Right atrium auricular region (tissue), 2 donors: ENCODE data around the gene GP1BB. TPM values are rescaled to one million over a fixed set of nuclear protein-coding genes. Genes with fewer than 3 reads are reported as not detected.

Experiments
- DNase-seq: peaks from one replicate; pipeline ENCODE4 v3.0.0-alpha.2; 2019; ENCODE audit warnings: low spot score
- H3K27ac ChIP-seq, 2 donors: fragments of 200-600 bp; sonication (generic); 1 replicate in 1 of 2; 2 replicates in 1 of 2; pipeline ENCODE4 v1.5.1; 2016 to 2019
- H3K27me3 ChIP-seq, 2 donors: fragments of 200-600 bp; sonication (generic); one replicate each; pipeline versions ENCODE4 v1.5.1 to v1.6.0; 2017 to 2019
- H3K36me3 ChIP-seq: fragments of 200-600 bp; sonication (generic); one replicate; pipeline ENCODE4 v1.5.1; 2016
- H3K4me1 ChIP-seq, 2 donors: fragments of 200-600 bp; sonication (generic); one replicate each; pipeline versions ENCODE4 v1.5.1 to v1.6.0; 2017 to 2019
- H3K4me3 ChIP-seq, 2 donors: fragments of 200-600 bp; sonication (generic); 1 replicate in 1 of 2; 2 replicates in 1 of 2; pipeline ENCODE4 v1.5.1; 2017 to 2019; ENCODE audit warnings: mild to moderate bottlenecking in 1 of 2, moderate library complexity in 1 of 2
- H3K9me3 ChIP-seq, 2 donors: fragments of 200-600 bp; sonication (generic); one replicate each; pipeline ENCODE4 v1.5.1; 2019
- CTCF ChIP-seq, 2 donors: fragments of 200-600 bp; sonication (generic); IDR thresholded peaks; one replicate each; pipeline ENCODE4 v1.5.1; 2019; ENCODE audit warnings: antibody characterized with exemption in 2 of 2
- total RNA-seq, 2 donors: library from RNA; depleted of rRNA; stranded (reverse); fragments of >200 nt; gene quantifications; one replicate each; pipeline ENCODE4 v1.1.0, GENCODE V29; 2016

Gene GP1BB
- total RNA-seq, 2 donors from 2014 or later: 25.8 to 34.7 TPM

GRCh38 chr22:19719050-19719482 lies 4.3 kb upstream of the GP1BB start:
- TF ChIP-seq CTCF (IDR thresholded peaks at IDR 0.05): no peak
- no peaks in the 10 kb centered on the region for H3K9me3 ChIP-seq
- peak overlapping the region; percentile 91 to 96 for H3K27ac ChIP-seq
- H3K36me3 ChIP-seq: peaks cover 25% of the 10 kb centered on the region
- peak overlapping the region; percentile 70 to 73 for H3K4me3 ChIP-seq
- no peak for DNase-seq
- H3K4me1 ChIP-seq: peaks cover 0 to 86% of the 10 kb centered on the region in 2 donors
- H3K27me3 ChIP-seq: no peaks in the 10 kb centered on the region

GRCh38 chr22:19719488-19720021 lies 3.8 kb upstream of the GP1BB start:
- H3K36me3 ChIP-seq: peaks cover 25% of the 10 kb centered on the region

GRCh38 chr22:19720150-19720827 lies 3.0 kb upstream of the GP1BB start:
- Histone ChIP-seq H3K27ac (peak overlapping the region; percentile 91 to 96), H3K27me3 (no peaks in the 10 kb centered on the region), H3K9me3 (no peaks in the 10 kb centered on the region), H3K36me3 (peaks cover 25% of the 10 kb centered on the region), H3K4me3 (no peak overlapping the region), H3K4me1 (peaks cover 0 to 77% of the 10 kb centered on the region in 2 donors)
- no peak for TF ChIP-seq CTCF (IDR thresholded peaks at IDR 0.05)
- no peak for DNase-seq

More at GRCh38 chr22:19719488-19720021, 3.8 kb upstream of the GP1BB start:
- H3K4me1 ChIP-seq: peaks cover 0 to 85% of the 10 kb centered on the region in 2 donors
- H3K27ac ChIP-seq: peak overlapping the region; percentile 91 to 96
- H3K27me3 ChIP-seq: no peaks in the 10 kb centered on the region
- no peak for TF ChIP-seq CTCF (IDR thresholded peaks at IDR 0.05)
- peak overlapping the region; percentile 70 to 73 for H3K4me3 ChIP-seq
- no peak for DNase-seq
- H3K9me3 ChIP-seq: no peaks in the 10 kb centered on the region

- no peak for TF ChIP-seq CTCF (IDR thresholded peaks at IDR 0.05)
- DNase-seq: no peak
- peaks cover 25% of the 10 kb centered on the region for H3K36me3 ChIP-seq
- no peaks in the 10 kb centered on the region for H3K9me3 ChIP-seq
- no peak overlapping the region for H3K4me3 ChIP-seq
- peaks cover 0 to 70% of the 10 kb centered on the region in 2 donors for H3K4me1 ChIP-seq
- no peaks in the 10 kb centered on the region for H3K27me3 ChIP-seq
- H3K27ac ChIP-seq: peak overlapping the region; percentile 91 to 96
These were observed 2.4 kb upstream of the GP1BB start for GRCh38 chr22:19720999-19721329.

- no peaks in the 10 kb centered on the region for H3K9me3 ChIP-seq
- DNase-seq: no peak
- TF ChIP-seq CTCF (IDR thresholded peaks at IDR 0.05): no peak
- H3K36me3 ChIP-seq: peaks cover 25% of the 10 kb centered on the region
- peak overlapping the region; percentile 91 to 96 for H3K27ac ChIP-seq
- H3K27me3 ChIP-seq: no peaks in the 10 kb centered on the region
- peaks cover 0 to 66% of the 10 kb centered on the region in 2 donors for H3K4me1 ChIP-seq
- no peak overlapping the region for H3K4me3 ChIP-seq
These were observed 1.8 kb upstream of the GP1BB start for GRCh38 chr22:19721330-19722177.
